Fibroblast of upper back skin (primary cell): Measurements from ENCODE around the gene HECTD2.

Experiments
- DNase-seq: peaks from one replicate; pipeline ENCODE4 v3.0.0-alpha.2; 2013

Gene HECTD2

GRCh38 chr10:91540733-91541132, 130.6 kb downstream of the HECTD2 start:
- peak; percentile 37 for DNase-seq

- peak; percentile 90 for DNase-seq
Measured at GRCh38 chr10:91541481-91541880, 131.3 kb downstream of the HECTD2 start.

- DNase-seq, result no peak
Measured at GRCh38 chr10:91545384-91545783, 135.2 kb downstream of the HECTD2 start.

- DNase-seq, result no peak
Measured at GRCh38 chr10:91545838-91546237, 135.7 kb downstream of the HECTD2 start.

GRCh38 chr10:91549262-91549661, 139.1 kb downstream of the HECTD2 start:
- DNase-seq, result no peak

- DNase-seq, result no peak
Measured at GRCh38 chr10:91550021-91550420, 139.9 kb downstream of the HECTD2 start.

- DNase-seq, result peak; percentile 77
Measured at GRCh38 chr10:91551856-91552255, 141.7 kb downstream of the HECTD2 start.

GRCh38 chr10:91552274-91553095, 142.3 kb downstream of the HECTD2 start:
- peak; percentile 32 for DNase-seq

GRCh38 chr10:91555455-91555854, 145.3 kb downstream of the HECTD2 start:
- DNase-seq, result no peak

- DNase-seq, result no peak
Measured at GRCh38 chr10:91556691-91557566, 146.8 kb downstream of the HECTD2 start.

GRCh38 chr10:91557651-91558111, 147.5 kb downstream of the HECTD2 start:
- DNase-seq, result peak; percentile 86

- no peak for DNase-seq
Measured at GRCh38 chr10:91558473-91558872, 148.3 kb downstream of the HECTD2 start.

- no peak for DNase-seq
Measured at GRCh38 chr10:91559169-91559568, 149.0 kb downstream of the HECTD2 start.

GRCh38 chr10:91559750-91560149, 149.6 kb downstream of the HECTD2 start:
- DNase-seq, result no peak

GRCh38 chr10:91560827-91561226, 150.7 kb downstream of the HECTD2 start:
- peak; percentile 96 for DNase-seq

- no peak for DNase-seq
Measured at GRCh38 chr10:91562839-91563581, 152.9 kb downstream of the HECTD2 start.

- DNase-seq, result no peak
Measured at GRCh38 chr10:91564026-91564425, 153.9 kb downstream of the HECTD2 start.
